Loucy (cell line): ENCODE measurements around the gene B3GAT1.

ENCODE experiments used
- EZH2phosphoT487 ChIP-seq: fragments of 200-600 bp; IDR thresholded peaks from 2 replicates; pipeline ENCODE4 v1.6.1; 2018; ENCODE audit warnings: antibody characterized with exemption, mild to moderate bottlenecking, moderate library complexity, borderline replicate concordance
- TF ChIP-seq, protein P1 (sequence below): fragments of 200-600 bp; sonication (generic); conservative IDR thresholded peaks from 2 replicates; pipeline ENCODE4 v1.5.1; 2014; ENCODE audit warnings: mild to moderate bottlenecking, antibody characterized with exemption, low read length

DNA sequence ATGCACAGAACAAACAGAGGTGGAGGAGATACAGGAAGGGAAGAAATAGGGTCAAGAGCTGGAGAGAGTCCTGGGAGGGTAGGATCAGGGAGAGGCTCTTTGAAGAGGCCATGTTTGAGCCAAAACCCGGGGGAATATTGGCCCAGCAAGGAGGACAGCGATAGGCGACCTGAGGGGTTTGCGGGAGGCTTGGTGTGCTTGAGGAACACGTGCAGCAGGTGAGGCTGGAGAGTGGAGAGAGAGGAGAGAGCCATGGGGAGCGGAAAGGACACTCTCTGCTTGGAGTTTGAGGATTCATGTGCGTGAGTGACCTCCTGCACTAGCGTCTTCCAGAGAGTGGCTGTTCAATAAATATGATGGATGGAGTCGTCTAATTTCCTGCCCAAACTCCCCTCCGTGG is 4.7 kb upstream of the B3GAT1 start:
- TF ChIP-seq, protein P1, sequence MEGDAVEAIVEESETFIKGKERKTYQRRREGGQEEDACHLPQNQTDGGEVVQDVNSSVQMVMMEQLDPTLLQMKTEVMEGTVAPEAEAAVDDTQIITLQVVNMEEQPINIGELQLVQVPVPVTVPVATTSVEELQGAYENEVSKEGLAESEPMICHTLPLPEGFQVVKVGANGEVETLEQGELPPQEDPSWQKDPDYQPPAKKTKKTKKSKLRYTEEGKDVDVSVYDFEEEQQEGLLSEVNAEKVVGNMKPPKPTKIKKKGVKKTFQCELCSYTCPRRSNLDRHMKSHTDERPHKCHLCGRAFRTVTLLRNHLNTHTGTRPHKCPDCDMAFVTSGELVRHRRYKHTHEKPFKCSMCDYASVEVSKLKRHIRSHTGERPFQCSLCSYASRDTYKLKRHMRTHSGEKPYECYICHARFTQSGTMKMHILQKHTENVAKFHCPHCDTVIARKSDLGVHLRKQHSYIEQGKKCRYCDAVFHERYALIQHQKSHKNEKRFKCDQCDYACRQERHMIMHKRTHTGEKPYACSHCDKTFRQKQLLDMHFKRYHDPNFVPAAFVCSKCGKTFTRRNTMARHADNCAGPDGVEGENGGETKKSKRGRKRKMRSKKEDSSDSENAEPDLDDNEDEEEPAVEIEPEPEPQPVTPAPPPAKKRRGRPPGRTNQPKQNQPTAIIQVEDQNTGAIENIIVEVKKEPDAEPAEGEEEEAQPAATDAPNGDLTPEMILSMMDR: no peak
- TF ChIP-seq EZH2phosphoT487: no peak
